Skin of body (tissue), 2 donors: Measurements from ENCODE around the gene CEACAM7. TPM values are rescaled to one million over a fixed set of nuclear protein-coding genes. Genes with fewer than 3 reads are reported as not detected.
"Not testable (repeated sequence)": the region's sequence is repeated elsewhere in the genome, so short reads cannot be mapped to it uniquely, and the experiment has no call there.

Experiments used
- DNase-seq: peaks from one replicate; lab custom pipeline; 2025; lab: John Stamatoyannopoulos, UW
- total RNA-seq: library from RNA; depleted of rRNA; stranded (reverse); fragments of >200 nt; gene quantifications from one replicate; pipeline ENCODE4 v1.2.3, GENCODE V29; 2014

The CEACAM7 gene
- total RNA-seq, result 0.30 TPM

- DNase-seq, result no peak
Measured at GRCh38 chr19:41688098-41688497, at the start of gene CEACAM7. Gene CEACAM7 (minus strand): TSS chr19:41688270. CDS start chr19:41688165, 105 bp downstream.

- DNase-seq, result no peak
Measured at GRCh38 chr19:41735071-41735600, 47.1 kb upstream of the CEACAM7 start.

GRCh38 chr19:41734585-41734984 is 46.5 kb upstream of the CEACAM7 start:
- no peak for DNase-seq

GRCh38 chr19:41734156-41734555 is 46.1 kb upstream of the CEACAM7 start:
- no peak for DNase-seq

GRCh38 chr19:41726493-41726892 is 38.4 kb upstream of the CEACAM7 start:
- no peak for DNase-seq

GRCh38 chr19:41720103-41720502 is 32.0 kb upstream of the CEACAM7 start:
- no peak for DNase-seq

GRCh38 chr19:41718761-41719160 is 30.7 kb upstream of the CEACAM7 start:
- no peak for DNase-seq

GRCh38 chr19:41714598-41714997 is 26.5 kb upstream of the CEACAM7 start:
- DNase-seq, result no peak

- no peak for DNase-seq
Measured at GRCh38 chr19:41711376-41712261, 23.5 kb upstream of the CEACAM7 start.

- DNase-seq, result no peak
Measured at GRCh38 chr19:41709951-41710645, 22.0 kb upstream of the CEACAM7 start.

- DNase-seq, result not testable (repeated sequence)
Measured at GRCh38 chr19:41709516-41709915, 21.4 kb upstream of the CEACAM7 start.

- no peak for DNase-seq
Measured at GRCh38 chr19:41708481-41708880, 20.4 kb upstream of the CEACAM7 start, which contains the start of gene CEACAM5. Gene CEACAM5 (plus strand): TSS chr19:41708626. CDS start chr19:41708732, 106 bp downstream.

GRCh38 chr19:41707871-41708371 is 19.9 kb upstream of the CEACAM7 start:
- no peak for DNase-seq

- DNase-seq, result no peak
Measured at GRCh38 chr19:41707502-41707812, 19.4 kb upstream of the CEACAM7 start.

GRCh38 chr19:41706741-41707501 is 18.9 kb upstream of the CEACAM7 start:
- DNase-seq, result no peak

GRCh38 chr19:41705393-41706174 is 17.5 kb upstream of the CEACAM7 start:
- no peak for DNase-seq

GRCh38 chr19:41703602-41704293 is 15.7 kb upstream of the CEACAM7 start:
- DNase-seq, result no peak

GRCh38 chr19:41702171-41702651 is 14.1 kb upstream of the CEACAM7 start:
- no peak for DNase-seq

GRCh38 chr19:41701401-41702075 is 13.5 kb upstream of the CEACAM7 start:
- no peak for DNase-seq
